ENCODE results near the gene ATL1. TPM values are rescaled to one million over a fixed set of nuclear protein-coding genes. Genes with fewer than 3 reads are reported as not detected.
A peak's percentile ranks its signal among the peaks of the same experiment; 100 is the strongest.

The ATL1 gene
- total and polyA plus RNA-seq, 2 of the 13 experiments (the other 11 are each of a cell fraction or from before 2014, with no cell fraction given): 0.60 to 0.65 TPM

- TF ChIP-seq NCOA2 (CRISPR knock-in tag; IDR thresholded peaks at IDR 0.05): no peak
- peak; percentile 87 for TF ChIP-seq ZNF619 (CRISPR knock-in tag; IDR thresholded peaks at IDR 0.05)
- no peak for TF ChIP-seq ZNF644 (CRISPR knock-in tag; IDR thresholded peaks at IDR 0.05; ENCODE audit: low read depth)
- TF ChIP-seq TMF1 (CRISPR knock-in tag; IDR thresholded peaks at IDR 0.05; ENCODE audit: low read depth): peak; percentile 63
- TF ChIP-seq ISL2 (CRISPR knock-in tag; IDR thresholded peaks at IDR 0.05): 0 out of 2 replicates have a peak, but pooled peaks have one; percentile 46
- 0 out of 2 replicates have a peak, but pooled peaks have one; percentile 3 for TF ChIP-seq ZSCAN21 (CRISPR knock-in tag; IDR thresholded peaks at IDR 0.05; ENCODE audit: borderline replicate concordance)
- TF ChIP-seq EED (CRISPR knock-in tag; IDR thresholded peaks at IDR 0.05): peak; percentile 3; the same call in 1 of the 2 replicates
- peak; percentile 98 for TF ChIP-seq KDM3A (CRISPR knock-in tag; IDR thresholded peaks at IDR 0.05; ENCODE audit: low read depth)
- peak; percentile 80; the same call in 1 of the 2 replicates for TF ChIP-seq ZFP91 (CRISPR knock-in tag; IDR thresholded peaks at IDR 0.05; ENCODE audit: borderline replicate concordance)
- 0 out of 2 replicates have a peak, but pooled peaks have one; percentile 11 for TF ChIP-seq ZNF746 (CRISPR knock-in tag; IDR thresholded peaks at IDR 0.05)
- peak; percentile 23 for TF ChIP-seq TEAD3 (CRISPR knock-in tag; optimal IDR thresholded peaks at IDR 0.05; ENCODE audit: borderline replicate concordance)
- TF ChIP-seq ZNF251 (CRISPR knock-in tag; IDR thresholded peaks at IDR 0.05): 0 out of 2 replicates have a peak, but pooled peaks have one; percentile 59
- peak; percentile 85; the same call in 1 of the 2 replicates for TF ChIP-seq ZBTB7B (CRISPR knock-in tag; IDR thresholded peaks at IDR 0.05)
- 0 out of 2 replicates have a peak, but pooled peaks have one; percentile 8 for TF ChIP-seq RFX5 (IDR thresholded peaks at IDR 0.05; ENCODE audit: low read depth, low read length)
- peak; percentile 48; the same call in 1 of the 2 replicates for TF ChIP-seq ETV5 (CRISPR knock-in tag; IDR thresholded peaks at IDR 0.05; ENCODE audit: borderline replicate concordance)
- TF ChIP-seq HMG20B (CRISPR knock-in tag; conservative IDR thresholded peaks at IDR 0.05): no peak
- TF ChIP-seq ZNF891 (CRISPR knock-in tag; IDR thresholded peaks at IDR 0.05): peak; percentile 33; the same call in 1 of the 2 replicates
- 0 out of 2 replicates have a peak, but pooled peaks have one; percentile 20 for TF ChIP-seq ZNF232 (CRISPR knock-in tag; IDR thresholded peaks at IDR 0.05; ENCODE audit: borderline replicate concordance)
- peak; percentile 19; the same call in 1 of the 2 replicates for TF ChIP-seq ZHX1 (CRISPR knock-in tag; IDR thresholded peaks at IDR 0.05; ENCODE audit: low read depth)
- TF ChIP-seq ZIK1 (CRISPR knock-in tag; IDR thresholded peaks at IDR 0.05; ENCODE audit: borderline replicate concordance, low read depth): peak; percentile 78; the same call in 1 of the 2 replicates
- peak; percentile 86 for TF ChIP-seq MAX (IDR thresholded peaks at IDR 0.05)
- peak; percentile 81 for TF ChIP-seq ZBTB7A (CRISPR knock-in tag; IDR thresholded peaks at IDR 0.05)
- peak; percentile 66; the same call in 1 of the 2 replicates for TF ChIP-seq THAP9 (CRISPR knock-in tag; IDR thresholded peaks at IDR 0.05; ENCODE audit: borderline replicate concordance)
Measured at GRCh38 chr14:50532502-50533240, 27.3 kb upstream of the ATL1 start, which contains the start of gene MAP4K5 (continued).

Measured in HepG2 (cell line).